SK-N-SH (cell line): ENCODE data around the gene JMJD1C. TPM values are rescaled to one million over a fixed set of nuclear protein-coding genes. Genes with fewer than 3 reads are reported as not detected.

Experiments
- CTCF ChIA-PET: fragments of 300-600, 350-600 bp; formaldehyde crosslinking; extraction: SDS; loops from one replicate; lab custom pipeline; 2021; lab: Yijun Ruan, JAX
- POLR2A ChIA-PET: fragments of 350-600 bp; sonication (Branson Sonifier 250); formaldehyde crosslinking; extraction: SDS; loops from one replicate; lab custom pipeline; 2020; ENCODE audit warnings: antibody characterized with exemption, inconsistent platforms; lab: Yijun Ruan, JAX
- DNase-seq: peaks from one replicate; pipeline ENCODE4 v3.0.0; 2012
- H2AFZ ChIP-seq: fragments of 200-600 bp; sonication (generic); 2 replicates; pipeline ENCODE4 v1.8.1; 2016; ENCODE audit warnings: antibody characterized with exemption, mild to moderate bottlenecking, low read depth
- H3F3A ChIP-seq: fragments of 200-600 bp; sonication (generic); replicated peaks from 2 replicates; pipeline ENCODE3; 2016; ENCODE audit warnings: antibody characterized with exemption, mild to moderate bottlenecking; ENCODE audit not compliant: insufficient read depth
- H3K27ac ChIP-seq, 2 experiments: fragments of 200-500 bp in 1 of 2; fragments of 200-600 bp in 1 of 2; sonication (Bioruptor generic) in 1 of 2; sonication (generic), shearing (Covaris generic) in 1 of 2; 2 replicates each; pipeline versions ENCODE4 v1.5.1 to v1.6.1; 2014 to 2016; ENCODE audit warnings: low read depth in 2 of 2, inconsistent platforms in 1 of 2, low read length in 1 of 2, mild to moderate bottlenecking in 1 of 2, mixed read lengths in 1 of 2
- H3K27me3 ChIP-seq: fragments of 200-600 bp; sonication (generic), shearing (Covaris generic); 2 replicates; pipeline ENCODE4 v1.6.1; 2016; ENCODE audit warnings: mixed run types; ENCODE audit not compliant: insufficient read depth
- H3K36me3 ChIP-seq, 2 experiments: fragments of 200-500 bp in 1 of 2; fragments of 200-600 bp in 1 of 2; sonication (Bioruptor generic) in 1 of 2; sonication (generic) in 1 of 2; replicated peaks in 1 of 2; 2 replicates each; pipeline versions ENCODE3 to v1.5.1; 2014 to 2016; ENCODE audit warnings: low read length in 1 of 2, mild to moderate bottlenecking in 1 of 2; ENCODE audit not compliant: insufficient read depth in 2 of 2, control insufficient read depth in 1 of 2
- H3K4me1 ChIP-seq, 2 experiments: fragments of 200-500 bp in 1 of 2; fragments of 200-600 bp in 1 of 2; sonication (Bioruptor generic) in 1 of 2; sonication (generic), shearing (Covaris generic) in 1 of 2; 2 replicates each; pipeline versions ENCODE4 v1.5.1 to v1.6.1; 2014 to 2016; ENCODE audit warnings: low read depth in 1 of 2, low read length in 1 of 2, mixed run types in 1 of 2; ENCODE audit not compliant: insufficient read depth in 2 of 2, control insufficient read depth in 1 of 2
- H3K4me2 ChIP-seq: fragments of 200-600 bp; sonication (generic), shearing (Covaris generic); 2 replicates; pipeline ENCODE4 v1.6.1; 2017; ENCODE audit warnings: mixed run types
- H3K4me3 ChIP-seq, 2 experiments: fragments of 200-500 bp in 1 of 2; fragments of 200-600 bp in 1 of 2; sonication (Bioruptor generic) in 1 of 2; sonication (generic), shearing (Covaris generic) in 1 of 2; 2 replicates each; pipeline versions ENCODE4 v1.5.1 to v1.8.1; 2014 to 2016; ENCODE audit warnings: low read depth in 2 of 2, inconsistent platforms in 1 of 2, low read length in 1 of 2, mild to moderate bottlenecking in 1 of 2, mixed read lengths in 1 of 2, moderate library complexity in 1 of 2
- H3K79me2 ChIP-seq: fragments of 200-600 bp; sonication (generic); 2 replicates; pipeline ENCODE4 v1.8.1; 2017; ENCODE audit warnings: mild to moderate bottlenecking; ENCODE audit not compliant: insufficient read depth
- H3K9ac ChIP-seq: fragments of 200-600 bp; sonication (generic); 2 replicates; pipeline ENCODE4 v1.6.1; 2017; ENCODE audit warnings: mixed run types
- H3K9me2 ChIP-seq: fragments of 200-600 bp; sonication (generic); 2 replicates; pipeline ENCODE4 v1.6.1; 2017; ENCODE audit warnings: mixed run types
- H3K9me3 ChIP-seq: fragments of 200-600 bp; sonication (generic); 2 replicates; pipeline ENCODE4 v1.6.1; 2017; ENCODE audit warnings: mixed run types, mild to moderate bottlenecking, moderate library complexity
- H4K20me1 ChIP-seq: fragments of 200-600 bp; sonication (generic); 2 replicates; pipeline ENCODE4 v1.6.1; 2017; ENCODE audit warnings: mild to moderate bottlenecking, mixed run types; ENCODE audit not compliant: insufficient read depth
- CHD2 ChIP-seq: fragments of 150-350 bp; IDR thresholded peaks from 2 replicates; pipeline ENCODE4 v1.6.1; 2018; ENCODE audit warnings: low read length; ENCODE audit not compliant: partially characterized antibody
- ELF1 ChIP-seq: IDR thresholded peaks from 2 replicates; pipeline ENCODE4 v1.4.0; 2012
- EP300 ChIP-seq, 2 experiments: IDR thresholded peaks; 2 replicates each; pipeline versions ENCODE4 v1.4.0 to v1.6.1; 2012; ENCODE audit warnings: borderline replicate concordance in 1 of 2, low read depth in 1 of 2, low read length in 1 of 2
- FOSL2 ChIP-seq: IDR thresholded peaks from 2 replicates; pipeline ENCODE4 v1.4.0; 2012; ENCODE audit warnings: low read depth, mild to moderate bottlenecking, moderate library complexity, borderline replicate concordance
- MXI1 ChIP-seq: IDR thresholded peaks from 2 replicates; pipeline ENCODE4 v1.6.1; 2012; ENCODE audit warnings: mild to moderate bottlenecking, low read depth, low read length, improper control_type of control experiment
- NRF1 ChIP-seq: IDR thresholded peaks from 2 replicates; pipeline ENCODE4 v1.6.1; 2012; ENCODE audit warnings: low read depth, mild to moderate bottlenecking, low read length
- POLR2AphosphoS5 ChIP-seq: IDR thresholded peaks from 2 replicates; pipeline ENCODE4 v1.6.1; 2012; ENCODE audit warnings: low read depth, low read length
- RAD21 ChIP-seq: IDR thresholded peaks from 2 replicates; pipeline ENCODE4 v1.6.1; 2012; ENCODE audit warnings: mild to moderate bottlenecking, low read length
- RCOR1 ChIP-seq: fragments of 150-350 bp; IDR thresholded peaks from 2 replicates; pipeline ENCODE4 v1.6.1; 2017; ENCODE audit warnings: antibody characterized with exemption, low read length
- SIN3A ChIP-seq: IDR thresholded peaks from 2 replicates; pipeline ENCODE4 v1.6.1; 2012; ENCODE audit warnings: low read depth, mild to moderate bottlenecking, low read length, moderate library complexity, borderline replicate concordance
- SMC3 ChIP-seq: IDR thresholded peaks from 2 replicates; pipeline ENCODE4 v1.6.1; 2012; ENCODE audit warnings: low read depth, low read length, improper control_type of control experiment
- TAF1 ChIP-seq: IDR thresholded peaks from 2 replicates; pipeline ENCODE4 v1.6.1; 2012; ENCODE audit warnings: low read depth, mild to moderate bottlenecking, low read length, moderate library complexity, borderline replicate concordance
- TEAD4 ChIP-seq: IDR thresholded peaks from 2 replicates; pipeline ENCODE4 v1.4.0; 2012; ENCODE audit warnings: mild to moderate bottlenecking, borderline replicate concordance; ENCODE audit not compliant: insufficient read depth
- USF1 ChIP-seq: IDR thresholded peaks from 2 replicates; pipeline ENCODE4 v1.4.0; 2012; ENCODE audit warnings: low read depth, borderline replicate concordance
- YY1 ChIP-seq: IDR thresholded peaks from 2 replicates; pipeline ENCODE4 v1.4.0; 2012; ENCODE audit warnings: low read depth, mild to moderate bottlenecking
- ZBTB33 ChIP-seq: IDR thresholded peaks from 2 replicates; pipeline ENCODE4 v1.4.0; 2012; ENCODE audit warnings: low read depth, borderline replicate concordance
- WGBS: methylation state at CpG from one replicate; pipeline ENCODE4 v1.1.6; 2017; ENCODE audit warnings: low lambda C conversion rate; 5-methylcytosine and 5-hydroxymethylcytosine counted together
- polyA plus RNA-seq, 3 experiments: library from polyadenylated mRNA; depleted of rRNA; stranded (reverse); fragments of >200 nt; gene quantifications; 2 replicates each; pipeline ENCODE4 v1.2.3, GENCODE V29; 2012
- TF ChIP-seq, protein P1 (sequence below): fragments of 150-350 bp; IDR thresholded peaks from 2 replicates; pipeline ENCODE4 v1.6.1; 2016; ENCODE audit warnings: mild to moderate bottlenecking, low read depth, low read length

Gene JMJD1C
- polyA plus RNA-seq, 1 of the 3 experiments (the other 2 are of a cell fraction), result 11.7 TPM

GRCh38 chr10:63324495-63324854 is 141.3 kb downstream of the JMJD1C start:
- Histone ChIP-seq H3F3A (no peaks in the 10 kb centered on the region), H3K27ac (no peak overlapping the region), H3K9me3 (no peaks in the 10 kb centered on the region), H2AFZ (no peak overlapping the region), H3K4me1 (no peaks in the 10 kb centered on the region), H3K9ac (no peak overlapping the region), H3K36me3 (peaks cover 0 to 10% of the 10 kb centered on the region in 2 experiments), H3K79me2 (peaks cover 73% of the 10 kb centered on the region), H3K4me2 (no peak overlapping the region), H4K20me1 (peaks cover 14% of the 10 kb centered on the region), H3K9me2 (no peaks in the 10 kb centered on the region; the same call in 1 of the 2 replicates), H3K4me3 (no peak overlapping the region), H3K27me3 (no peaks in the 10 kb centered on the region)
- no peak for DNase-seq
- TF ChIP-seq ELF1, result no peak
- TF ChIP-seq POLR2AphosphoS5, result no peak
- TF ChIP-seq, protein P1, sequence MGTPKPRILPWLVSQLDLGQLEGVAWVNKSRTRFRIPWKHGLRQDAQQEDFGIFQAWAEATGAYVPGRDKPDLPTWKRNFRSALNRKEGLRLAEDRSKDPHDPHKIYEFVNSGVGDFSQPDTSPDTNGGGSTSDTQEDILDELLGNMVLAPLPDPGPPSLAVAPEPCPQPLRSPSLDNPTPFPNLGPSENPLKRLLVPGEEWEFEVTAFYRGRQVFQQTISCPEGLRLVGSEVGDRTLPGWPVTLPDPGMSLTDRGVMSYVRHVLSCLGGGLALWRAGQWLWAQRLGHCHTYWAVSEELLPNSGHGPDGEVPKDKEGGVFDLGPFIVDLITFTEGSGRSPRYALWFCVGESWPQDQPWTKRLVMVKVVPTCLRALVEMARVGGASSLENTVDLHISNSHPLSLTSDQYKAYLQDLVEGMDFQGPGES, result no peak
- TF ChIP-seq TAF1, result no peak
- TF ChIP-seq YY1, result no peak
- no peak for TF ChIP-seq USF1
- no peak for TF ChIP-seq MXI1
- no peak for TF ChIP-seq SMC3
- no peak for TF ChIP-seq NRF1
- no peak for TF ChIP-seq EP300 (IDR thresholded peaks at IDR 0.05; ENCODE audit: borderline replicate concordance in 1 of 2, low read depth in 1 of 2, low read length in 1 of 2)
- TF ChIP-seq FOSL2, result no peak
- TF ChIP-seq RCOR1, result no peak
- TF ChIP-seq TEAD4, result no peak
- no peak for TF ChIP-seq ZBTB33
- no peak for TF ChIP-seq SIN3A
- TF ChIP-seq RAD21, result no peak
- no peak for TF ChIP-seq CHD2
- 95% methylated on average over 2 of the region's 2 CpGs for WGBS
- CTCF ChIA-PET, result interaction anchor here (0.7 to 1.0 kb wide), 2 partner anchors 14 to 16 kb away, joined by 3 read pairs; no protein-coding TSS in a partner anchor
- POLR2A ChIA-PET, result no interaction called here
